ENCODE data around the gene LGALS4.
A peak's percentile ranks its signal among the peaks of the same experiment; 100 is the strongest.

The LGALS4 gene

GRCh38 chr19:38848299-38849146 lies 35.8 kb upstream of the LGALS4 start:
- peaks cover 55% of the 10 kb centered on the region for H3K36me3 Mint-ChIP-seq (ENCODE audit: low read depth)
- peaks cover 75% of the 10 kb centered on the region for H3K4me1 Mint-ChIP-seq (ENCODE audit: low read depth)

GRCh38 chr19:38846097-38846496 lies 33.4 kb upstream of the LGALS4 start:
- H3K36me3 Mint-ChIP-seq (ENCODE audit: low read depth), result peaks cover 79% of the 10 kb centered on the region
- no peaks in the 10 kb centered on the region for H3K27me3 Mint-ChIP-seq
- H3K4me1 Mint-ChIP-seq (ENCODE audit: low read depth), result peaks cover 85% of the 10 kb centered on the region
- H3K27ac Mint-ChIP-seq, result peak overlapping the region; percentile 89
- H3K9me3 Mint-ChIP-seq, result no peaks in the 10 kb centered on the region
- peak overlapping the region; percentile 52 for H3K4me3 Mint-ChIP-seq

More at GRCh38 chr19:38848299-38849146, 35.8 kb upstream of the LGALS4 start:
- no peaks in the 10 kb centered on the region for H3K9me3 Mint-ChIP-seq
- peak overlapping the region; percentile 99 for H3K4me3 Mint-ChIP-seq
- H3K27me3 Mint-ChIP-seq, result no peaks in the 10 kb centered on the region
- peak overlapping the region; percentile 97 for H3K27ac Mint-ChIP-seq

- H3K4me3 Mint-ChIP-seq, result peak overlapping the region; percentile 52
- H3K27me3 Mint-ChIP-seq, result no peaks in the 10 kb centered on the region
Observed at GRCh38 chr19:38845374-38846024, 32.8 kb upstream of the LGALS4 start.

GRCh38 chr19:38844093-38844686 lies 31.4 kb upstream of the LGALS4 start:
- peak overlapping the region; percentile 81 for H3K4me3 Mint-ChIP-seq
- no peaks in the 10 kb centered on the region for H3K9me3 Mint-ChIP-seq
- H3K36me3 Mint-ChIP-seq (ENCODE audit: low read depth), result peaks cover 94% of the 10 kb centered on the region
- no peaks in the 10 kb centered on the region for H3K27me3 Mint-ChIP-seq
- peak overlapping the region; percentile 96 for H3K27ac Mint-ChIP-seq
- peaks cover 99% of the 10 kb centered on the region for H3K4me1 Mint-ChIP-seq (ENCODE audit: low read depth)

More at GRCh38 chr19:38845374-38846024, 32.8 kb upstream of the LGALS4 start:
- Mint-ChIP-seq H3K4me1 (ENCODE audit: low read depth) (peaks cover 87% of the 10 kb centered on the region), H3K36me3 (ENCODE audit: low read depth) (peaks cover 85% of the 10 kb centered on the region), H3K27ac (peak overlapping the region; percentile 89), H3K9me3 (no peaks in the 10 kb centered on the region)

GRCh38 chr19:38843175-38843758 lies 30.5 kb upstream of the LGALS4 start:
- peak overlapping the region; percentile 96 for H3K27ac Mint-ChIP-seq
- H3K36me3 Mint-ChIP-seq (ENCODE audit: low read depth), result peaks cover 94% of the 10 kb centered on the region
- H3K27me3 Mint-ChIP-seq, result no peaks in the 10 kb centered on the region
- peak overlapping the region; percentile 81 for H3K4me3 Mint-ChIP-seq
- no peaks in the 10 kb centered on the region for H3K9me3 Mint-ChIP-seq
- H3K4me1 Mint-ChIP-seq (ENCODE audit: low read depth), result peaks cover 98% of the 10 kb centered on the region

- H3K4me1 Mint-ChIP-seq (ENCODE audit: low read depth), result peaks cover 92% of the 10 kb centered on the region
- no peaks in the 10 kb centered on the region for H3K27me3 Mint-ChIP-seq
- no peaks in the 10 kb centered on the region for H3K9me3 Mint-ChIP-seq
- H3K27ac Mint-ChIP-seq, result peak overlapping the region; percentile 96
- H3K4me3 Mint-ChIP-seq, result peak overlapping the region; percentile 81
- H3K36me3 Mint-ChIP-seq (ENCODE audit: low read depth), result peaks cover 94% of the 10 kb centered on the region
Observed at GRCh38 chr19:38842439-38843174, 29.9 kb upstream of the LGALS4 start.

- H3K27me3 Mint-ChIP-seq, result no peaks in the 10 kb centered on the region
- no peaks in the 10 kb centered on the region for H3K9me3 Mint-ChIP-seq
- H3K36me3 Mint-ChIP-seq (ENCODE audit: low read depth), result peaks cover 94% of the 10 kb centered on the region
- H3K4me3 Mint-ChIP-seq, result peak overlapping the region; percentile 81
- peak overlapping the region; percentile 96 for H3K27ac Mint-ChIP-seq
- peaks cover 88% of the 10 kb centered on the region for H3K4me1 Mint-ChIP-seq (ENCODE audit: low read depth)
Observed at GRCh38 chr19:38841787-38842438, 29.2 kb upstream of the LGALS4 start.

- Mint-ChIP-seq H3K27me3 (no peaks in the 10 kb centered on the region), H3K9me3 (no peaks in the 10 kb centered on the region), H3K27ac (peak overlapping the region; percentile 96), H3K4me1 (ENCODE audit: low read depth) (peaks cover 82% of the 10 kb centered on the region), H3K4me3 (peak overlapping the region; percentile 81), H3K36me3 (ENCODE audit: low read depth) (peaks cover 96% of the 10 kb centered on the region)
Observed at GRCh38 chr19:38841180-38841766, 28.5 kb upstream of the LGALS4 start.

- peaks cover 96% of the 10 kb centered on the region for H3K36me3 Mint-ChIP-seq (ENCODE audit: low read depth)
- peak overlapping the region; percentile 81 for H3K4me3 Mint-ChIP-seq
- H3K27me3 Mint-ChIP-seq, result no peaks in the 10 kb centered on the region
- peaks cover 75% of the 10 kb centered on the region for H3K4me1 Mint-ChIP-seq (ENCODE audit: low read depth)
- peak overlapping the region; percentile 96 for H3K27ac Mint-ChIP-seq
- no peaks in the 10 kb centered on the region for H3K9me3 Mint-ChIP-seq
Observed at GRCh38 chr19:38840583-38840968, 27.8 kb upstream of the LGALS4 start.

- peak overlapping the region; percentile 96 for H3K27ac Mint-ChIP-seq
- no peaks in the 10 kb centered on the region for H3K27me3 Mint-ChIP-seq
- peaks cover 94% of the 10 kb centered on the region for H3K36me3 Mint-ChIP-seq (ENCODE audit: low read depth)
- peak overlapping the region; percentile 32 for H3K4me3 Mint-ChIP-seq
- peaks cover 69% of the 10 kb centered on the region for H3K4me1 Mint-ChIP-seq (ENCODE audit: low read depth)
- no peaks in the 10 kb centered on the region for H3K9me3 Mint-ChIP-seq
Observed at GRCh38 chr19:38839816-38840582, 27.3 kb upstream of the LGALS4 start.

- H3K9me3 Mint-ChIP-seq, result no peaks in the 10 kb centered on the region
- peak overlapping the region; percentile 84 for H3K27ac Mint-ChIP-seq
- H3K36me3 Mint-ChIP-seq (ENCODE audit: low read depth), result peaks cover 86% of the 10 kb centered on the region
- H3K4me3 Mint-ChIP-seq, result peak overlapping the region; percentile 48
- H3K4me1 Mint-ChIP-seq (ENCODE audit: low read depth), result peaks cover 61% of the 10 kb centered on the region
- H3K27me3 Mint-ChIP-seq, result no peaks in the 10 kb centered on the region
Observed at GRCh38 chr19:38838986-38839761, 26.4 kb upstream of the LGALS4 start.

GRCh38 chr19:38838208-38838985 lies 25.7 kb upstream of the LGALS4 start:
- Mint-ChIP-seq H3K36me3 (ENCODE audit: low read depth) (peaks cover 82% of the 10 kb centered on the region), H3K4me1 (ENCODE audit: low read depth) (peaks cover 53% of the 10 kb centered on the region), H3K4me3 (peak overlapping the region; percentile 48), H3K27ac (peak overlapping the region; percentile 84), H3K9me3 (no peaks in the 10 kb centered on the region), H3K27me3 (no peaks in the 10 kb centered on the region)

Measured in stimulated activated naive CD8-positive, alpha-beta T cell treated with anti-CD3 and anti-CD28 coated beads, Interleukin-15, Interleukin-2, amounts not matched to agents 100 ng/mL and 50 ng/mL, for 24 hours (primary cell).